Stimulated activated CD8-positive, alpha-beta memory T cell treated with anti-CD3 and anti-CD28 coated beads, Interleukin-4, amount 100 ng/mL, for 4 hours (primary cell): ENCODE measurements around the gene PTPMT1.
"Not testable (repeated sequence)": the region's sequence is repeated elsewhere in the genome, so short reads cannot be mapped to it uniquely, and the experiment has no call there.

Experiments
- DNase-seq, 2 donors: peaks; one replicate each; pipeline ENCODE4 v3.0.0-alpha.2; 2020; ENCODE audit warnings: low read depth in 2 of 2, low spot score in 1 of 2

Gene PTPMT1, protein sequence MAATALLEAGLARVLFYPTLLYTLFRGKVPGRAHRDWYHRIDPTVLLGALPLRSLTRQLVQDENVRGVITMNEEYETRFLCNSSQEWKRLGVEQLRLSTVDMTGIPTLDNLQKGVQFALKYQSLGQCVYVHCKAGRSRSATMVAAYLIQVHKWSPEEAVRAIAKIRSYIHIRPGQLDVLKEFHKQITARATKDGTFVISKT

DNA sequence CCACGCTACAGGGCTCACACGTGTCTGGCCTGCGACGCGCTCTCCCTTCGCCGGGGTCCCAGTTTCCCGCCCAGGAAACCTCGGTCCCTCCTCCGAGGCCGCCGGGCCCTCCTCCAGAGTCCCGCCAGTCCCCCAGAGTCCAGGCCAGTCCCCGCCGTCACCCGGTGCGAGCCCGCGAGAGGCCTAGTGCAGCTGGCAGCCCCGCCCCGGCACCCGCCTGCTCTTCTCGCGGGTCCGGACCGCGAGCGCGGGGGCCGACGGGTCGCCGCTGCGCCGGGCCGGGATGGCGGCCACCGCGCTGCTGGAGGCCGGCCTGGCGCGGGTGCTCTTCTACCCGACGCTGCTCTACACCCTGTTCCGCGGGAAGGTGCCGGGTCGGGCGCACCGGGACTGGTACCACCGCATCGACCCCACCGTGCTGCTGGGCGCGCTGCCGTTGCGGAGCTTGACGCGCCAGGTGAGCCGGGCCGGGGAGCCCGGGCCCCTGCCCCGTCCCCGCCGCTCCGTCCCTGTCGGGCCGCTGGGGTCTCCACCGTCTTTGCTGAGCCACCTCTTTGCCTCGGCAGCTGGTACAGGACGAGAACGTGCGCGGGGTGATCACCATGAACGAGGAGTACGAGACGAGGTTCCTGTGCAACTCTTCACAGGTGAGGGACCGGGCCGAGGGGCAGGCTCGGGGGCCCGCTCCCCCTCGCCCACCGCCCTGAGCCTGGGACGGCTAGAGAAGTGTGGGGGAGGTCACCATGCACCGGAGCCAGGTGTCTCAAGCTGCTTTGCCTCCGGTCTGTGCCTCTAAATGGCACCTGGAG is at the start of gene PTPMT1:
TSS of gene PTPMT1 (plus strand) at position 260 of the 809 bp plus-strand sequence. CDS start at position 284, 24 bp downstream.
- DNase-seq: peak; percentile 18 to 30

DNA sequence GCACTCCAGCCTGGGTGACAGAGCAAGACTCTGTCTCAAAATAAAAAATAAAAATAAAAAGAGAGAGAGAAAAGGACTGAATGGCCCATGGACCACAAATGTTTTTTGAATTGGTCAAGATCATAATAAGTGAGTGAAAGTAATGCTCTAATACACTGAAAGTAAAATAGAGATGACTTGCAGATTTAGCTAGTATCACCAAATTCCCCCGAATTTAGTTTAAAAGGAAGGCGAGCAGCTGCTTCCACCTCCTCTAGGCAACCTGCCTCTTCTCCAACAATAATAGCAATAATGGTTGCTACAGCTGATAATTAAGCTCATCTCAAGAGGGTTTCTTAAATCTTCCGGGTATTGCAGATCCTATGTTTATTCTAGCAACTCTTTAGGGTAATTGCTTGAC is 49.2 kb upstream of the PTPMT1 start:
- no peak for DNase-seq

DNA sequence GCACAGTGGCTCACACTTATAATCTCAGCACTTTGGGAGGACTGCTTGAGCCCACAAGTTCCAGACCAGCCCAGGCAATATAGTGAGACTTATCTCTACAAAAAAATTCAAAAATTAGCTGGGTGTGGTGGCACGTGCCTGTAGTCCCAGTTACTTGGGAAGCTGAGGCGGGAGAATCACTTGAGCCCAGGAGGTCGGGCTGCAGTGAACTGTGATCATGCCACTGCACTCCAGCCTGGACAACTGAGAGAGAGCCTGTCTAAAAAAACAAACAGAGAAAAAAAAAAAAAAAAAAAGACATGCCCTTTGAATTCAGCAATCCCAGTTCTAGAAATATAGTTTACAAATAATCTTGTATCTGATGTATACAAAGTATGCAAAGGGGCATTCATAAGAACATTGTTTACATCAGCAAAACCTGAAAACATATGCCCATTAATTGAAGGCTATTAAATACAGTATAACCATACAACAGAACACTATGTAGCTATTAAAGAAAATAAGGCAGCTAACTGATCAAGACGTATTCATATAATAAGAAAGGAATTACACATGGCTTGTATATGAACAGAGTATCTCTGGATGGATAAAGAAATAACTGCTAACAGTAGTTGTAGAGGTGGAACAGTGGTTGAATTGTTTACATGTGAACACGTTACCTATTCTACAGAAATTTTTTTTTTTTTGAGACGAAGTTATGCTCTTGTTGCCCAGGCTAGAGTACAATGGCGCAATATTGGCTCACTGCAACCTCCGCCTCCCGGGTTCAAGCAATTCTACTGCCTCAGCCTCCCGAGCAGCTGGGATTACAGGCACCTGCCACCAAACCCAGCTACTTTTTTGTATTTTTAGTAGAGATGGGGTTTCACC is 48.2 kb upstream of the PTPMT1 start:
- DNase-seq: no peak

DNA sequence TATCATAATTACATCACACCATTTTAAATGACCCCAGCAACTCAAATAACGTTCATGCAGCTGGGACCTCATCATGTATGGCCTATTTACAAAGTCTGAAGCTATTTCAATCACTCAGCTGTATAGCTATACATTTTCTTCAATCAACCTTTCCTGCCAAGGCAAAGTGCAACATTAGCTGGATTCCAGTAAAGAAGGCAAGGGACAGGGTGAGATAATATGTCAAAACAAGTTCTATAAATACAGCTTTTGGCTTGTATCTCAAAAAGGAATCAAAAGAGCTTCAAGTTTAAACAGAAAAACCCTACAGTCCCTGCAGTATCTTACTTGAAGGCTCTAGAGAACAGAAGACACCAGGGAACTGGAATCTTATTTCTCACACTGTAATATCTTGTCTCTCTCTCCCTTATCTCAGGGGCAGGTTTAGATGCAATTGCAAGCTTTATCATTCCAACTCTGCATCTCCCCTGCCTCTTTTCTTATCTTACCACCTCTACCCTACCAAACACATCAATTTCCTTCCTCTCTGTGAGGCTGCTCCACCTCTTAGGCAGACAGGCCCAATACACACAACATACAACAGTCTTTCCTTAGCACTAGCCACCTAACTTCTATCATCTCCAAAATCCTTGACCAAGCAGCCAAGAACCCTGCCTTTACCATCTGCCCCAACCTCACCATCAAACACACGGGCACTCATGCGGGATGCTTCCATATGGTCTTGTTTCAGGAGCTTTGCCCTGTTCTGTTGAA is 47.0 kb upstream of the PTPMT1 start:
- DNase-seq: no peak

DNA sequence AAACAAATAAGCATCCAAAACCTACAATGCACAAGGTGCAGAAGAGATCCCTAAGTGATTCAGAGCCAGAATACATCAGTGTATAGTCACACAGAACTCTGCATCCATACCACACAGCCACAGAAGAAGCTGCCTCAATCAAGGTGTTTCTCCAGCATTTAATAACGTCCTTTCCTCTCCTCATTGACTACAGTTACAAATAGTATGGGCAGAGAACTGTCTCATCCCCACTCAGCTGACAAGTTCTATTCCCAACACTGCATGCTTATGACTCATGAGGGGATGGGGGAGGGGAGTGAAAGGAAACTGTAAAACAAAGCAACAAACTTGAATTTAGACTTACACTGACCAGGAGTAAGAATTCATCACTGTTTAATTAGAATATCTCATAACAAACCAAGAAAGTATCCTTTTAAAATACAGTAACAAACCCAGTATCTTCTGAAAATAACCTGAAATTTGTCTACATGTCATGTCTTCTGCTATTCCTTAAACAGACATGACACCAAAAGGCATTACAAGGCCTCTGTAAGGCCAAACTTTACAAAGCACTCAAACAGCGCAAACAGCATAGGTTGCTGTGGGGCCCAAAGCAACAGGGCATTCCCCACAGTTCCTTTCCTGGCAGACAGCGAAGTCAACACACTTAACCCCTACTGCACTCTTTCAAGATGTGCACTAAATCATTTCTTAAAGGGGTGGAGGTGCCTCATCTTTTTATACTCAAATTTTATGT is 41.7 kb upstream of the PTPMT1 start:
- DNase-seq: no peak

DNA sequence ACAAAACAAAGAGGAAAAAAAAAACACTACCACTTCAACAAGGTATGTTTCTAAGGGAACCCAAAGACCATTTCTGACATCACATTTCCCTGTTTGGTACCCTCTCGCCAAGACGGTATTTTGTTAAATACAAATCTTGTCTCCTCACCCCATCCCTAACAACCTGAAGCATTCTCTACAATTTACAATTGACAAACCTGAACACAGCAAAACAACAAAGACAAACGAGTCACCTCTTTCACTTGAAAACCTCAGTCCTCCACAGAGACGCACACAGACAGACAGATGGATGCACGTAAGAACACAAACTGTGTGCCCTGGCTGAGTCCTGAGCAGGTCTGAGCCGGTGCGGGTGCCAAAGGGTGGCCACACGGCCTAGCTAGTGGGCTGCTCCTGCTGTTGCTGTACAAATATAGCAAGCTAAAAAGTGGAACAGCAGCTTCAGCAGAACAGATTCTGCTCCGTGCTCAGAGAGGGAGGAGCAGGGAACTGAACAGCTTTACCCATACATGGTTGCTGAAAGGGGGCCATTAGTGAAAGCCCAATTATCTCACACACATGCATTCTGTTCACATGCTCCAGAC is 41.0 kb upstream of the PTPMT1 start:
- no peak for DNase-seq

DNA sequence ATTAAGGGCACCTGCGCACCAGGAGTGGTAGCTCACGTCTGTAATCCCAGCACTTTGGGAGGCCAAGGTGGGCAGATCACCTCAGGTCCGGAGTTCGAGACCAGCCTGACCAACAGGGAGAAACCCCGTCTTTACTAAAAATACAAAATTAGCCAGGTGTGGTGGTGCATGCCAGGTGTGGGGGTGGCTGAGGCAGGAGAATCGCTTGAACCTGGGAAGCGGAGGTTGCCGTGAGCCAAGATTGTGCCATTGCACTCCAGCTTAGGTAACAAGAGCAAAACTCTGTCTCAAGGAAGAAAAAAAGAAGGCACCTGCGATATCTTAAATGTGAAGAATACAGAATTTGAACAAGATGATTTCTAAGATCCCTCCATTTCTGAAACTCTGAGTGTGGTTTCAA is 39.4 kb upstream of the PTPMT1 start:
- DNase-seq: not testable (repeated sequence)

DNA sequence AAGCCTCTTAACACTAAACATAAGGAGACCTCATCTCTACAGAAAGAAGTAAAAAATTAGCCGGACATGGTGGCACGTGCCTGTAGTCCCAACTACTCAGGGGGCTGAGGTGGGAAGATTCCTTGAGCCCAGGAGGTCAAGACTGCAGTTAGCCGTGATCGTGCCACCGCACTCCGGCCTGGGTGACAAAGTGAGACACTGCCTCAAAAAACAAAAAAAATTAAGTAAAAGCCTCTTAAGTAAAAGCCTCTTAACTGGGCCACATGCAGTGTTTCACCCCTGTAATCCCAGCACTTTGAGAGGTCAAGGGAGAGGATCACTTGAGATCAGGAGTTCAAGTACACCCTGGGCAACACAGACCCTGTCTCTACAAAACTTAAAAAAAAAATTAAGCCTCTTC is 38.2 kb upstream of the PTPMT1 start:
- no peak for DNase-seq

DNA sequence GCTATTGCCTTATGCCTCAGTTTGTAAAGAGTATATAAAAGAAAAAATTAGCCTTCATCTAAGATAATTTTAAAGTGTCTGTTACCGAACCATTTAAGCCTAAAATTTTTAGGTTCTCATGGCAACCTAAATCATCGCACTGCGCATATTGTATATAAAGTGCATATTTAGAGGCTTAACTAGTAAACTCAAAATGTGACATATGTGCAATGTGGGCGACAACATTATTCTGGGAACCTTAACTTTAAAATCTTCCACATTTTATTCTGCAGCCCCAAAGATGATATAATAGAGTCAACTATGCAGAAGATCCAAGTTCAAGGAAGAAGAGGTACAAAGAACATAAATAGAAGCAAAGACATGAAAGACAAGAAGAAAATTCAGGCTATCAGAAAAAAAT is 35.4 kb upstream of the PTPMT1 start:
- no peak for DNase-seq

DNA sequence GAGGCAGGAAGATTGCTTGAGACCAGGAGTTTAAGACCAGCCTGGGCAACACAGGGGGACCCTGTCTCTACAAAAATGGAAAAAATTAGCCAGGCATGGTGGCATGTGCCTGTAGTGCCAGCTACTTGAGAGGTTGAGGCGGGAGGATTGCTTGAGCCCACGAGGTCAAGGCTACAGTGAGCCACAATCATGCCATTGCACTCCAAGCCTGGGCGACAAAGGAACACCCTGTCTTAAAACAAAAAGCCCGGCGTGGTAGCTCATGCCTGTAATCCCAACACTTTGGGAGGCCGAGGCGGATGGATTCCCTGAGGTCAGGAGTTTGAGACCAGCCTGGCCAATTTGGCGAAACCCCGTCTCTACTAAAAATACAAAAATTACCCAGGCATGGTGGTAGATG is 34.7 kb upstream of the PTPMT1 start:
- DNase-seq: not testable (repeated sequence)

DNA sequence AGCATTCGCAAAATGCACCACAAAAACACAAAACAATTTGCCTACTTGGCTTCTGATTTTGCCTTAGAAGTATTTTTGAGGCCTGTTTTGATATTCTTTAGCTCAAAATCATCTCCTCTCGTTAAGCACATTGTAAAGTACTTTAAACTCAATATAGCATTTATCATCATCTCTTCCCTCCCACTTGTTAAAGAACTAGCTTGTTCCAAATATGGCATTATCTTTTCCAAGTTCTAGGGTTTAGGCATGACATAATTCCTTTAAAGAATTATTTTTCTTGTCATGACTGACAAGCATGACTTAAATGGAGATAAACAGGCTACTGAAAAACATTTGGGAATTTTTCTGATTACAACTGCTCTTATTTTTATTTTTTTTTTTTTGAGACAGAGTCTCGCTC is 33.7 kb upstream of the PTPMT1 start:
- no peak for DNase-seq

DNA sequence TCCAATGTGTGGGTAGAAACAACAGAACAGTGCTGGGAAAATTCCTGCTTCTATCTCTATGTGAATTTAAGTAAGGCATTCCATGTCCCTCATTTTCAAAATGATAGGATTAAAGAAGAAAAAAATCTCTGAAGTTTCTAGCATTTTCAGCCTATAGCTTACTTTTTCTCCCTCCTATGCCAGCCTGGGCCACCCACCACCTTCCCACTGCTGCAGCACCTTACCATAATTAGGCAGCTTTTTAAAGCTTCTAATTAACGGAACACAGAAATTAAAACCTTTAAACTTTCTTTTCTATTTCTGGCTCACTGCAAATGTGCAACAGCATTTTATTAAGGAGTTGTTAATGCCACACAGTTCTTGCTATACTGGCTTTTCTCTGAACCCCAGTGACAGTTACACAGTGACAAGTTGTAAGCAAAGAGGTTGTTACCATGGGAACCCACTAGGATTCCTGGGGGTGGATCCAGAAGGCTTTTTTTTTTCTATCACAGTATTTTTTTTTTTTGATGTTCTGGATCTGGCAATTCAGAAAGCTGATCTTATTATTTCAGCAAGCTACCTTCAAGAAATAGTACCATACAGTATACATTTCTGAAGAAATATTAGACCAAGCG is 32.7 kb upstream of the PTPMT1 start:
- DNase-seq: no peak

DNA sequence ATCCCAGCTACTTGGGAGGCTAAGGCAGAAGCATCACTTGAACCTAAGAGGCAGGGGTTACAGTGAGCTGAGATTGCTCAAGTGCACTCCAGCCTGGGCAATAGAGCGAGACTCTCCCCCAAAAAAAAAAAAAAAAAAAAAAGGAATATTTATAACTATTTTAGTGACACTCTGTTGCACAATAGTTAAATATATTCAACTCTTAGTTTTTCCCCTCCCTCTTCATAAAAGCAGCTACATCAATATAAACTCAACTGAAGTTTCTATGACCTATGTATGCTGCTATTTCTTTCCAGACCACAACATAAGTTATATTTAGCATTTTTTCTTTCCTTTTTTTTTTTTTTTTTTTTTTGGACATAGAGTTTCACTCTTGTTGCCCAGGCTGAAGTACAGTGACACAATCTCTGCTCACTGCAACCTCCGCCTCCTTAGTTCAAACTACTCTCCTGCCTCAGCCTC is 31.7 kb upstream of the PTPMT1 start:
- no peak for DNase-seq

DNA sequence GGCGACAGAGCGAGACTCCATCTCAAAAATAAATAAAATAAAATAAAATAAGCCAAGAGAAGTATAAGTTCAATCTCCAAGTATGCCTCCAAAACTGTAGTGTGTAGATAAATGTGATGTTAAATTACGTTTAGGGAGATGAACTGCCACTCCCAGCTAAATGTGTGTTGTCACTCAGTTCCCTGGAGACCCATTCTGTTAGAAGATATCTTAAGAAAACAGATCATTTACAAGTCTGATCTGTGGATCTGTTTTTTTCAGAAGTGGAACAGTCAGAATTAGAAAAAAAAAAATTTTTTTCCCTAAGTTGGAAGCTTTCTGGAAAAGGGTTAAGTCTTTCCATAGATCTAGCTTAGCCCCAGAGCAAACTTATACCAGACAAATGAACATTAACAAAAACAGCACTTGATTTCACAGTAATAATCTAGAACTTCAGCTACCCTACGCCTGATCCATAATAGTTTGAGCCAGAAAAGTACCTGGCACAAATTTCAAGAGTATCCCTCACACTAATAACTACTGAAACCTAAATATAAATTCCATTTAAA is 30.6 kb upstream of the PTPMT1 start:
- DNase-seq: no peak

DNA sequence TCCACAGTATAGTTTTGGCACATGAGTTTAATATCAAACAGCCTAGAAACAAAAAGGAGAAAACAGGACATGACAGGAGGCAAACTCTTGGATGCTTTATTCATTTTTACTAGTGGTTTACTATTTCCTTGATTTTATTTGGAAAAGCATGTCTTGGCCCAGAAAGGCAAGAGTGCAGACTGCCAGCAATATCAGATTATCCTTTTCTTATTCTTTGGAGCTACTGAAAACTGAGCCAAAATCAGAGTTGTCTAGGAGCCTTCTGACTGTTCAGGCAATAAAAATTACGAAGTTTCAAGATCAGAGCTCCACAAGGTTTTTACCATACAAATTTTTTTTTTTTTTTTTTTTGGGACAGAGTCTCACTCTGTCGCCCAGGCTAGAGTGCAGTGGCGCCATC is 28.5 kb upstream of the PTPMT1 start:
- DNase-seq: no peak

DNA sequence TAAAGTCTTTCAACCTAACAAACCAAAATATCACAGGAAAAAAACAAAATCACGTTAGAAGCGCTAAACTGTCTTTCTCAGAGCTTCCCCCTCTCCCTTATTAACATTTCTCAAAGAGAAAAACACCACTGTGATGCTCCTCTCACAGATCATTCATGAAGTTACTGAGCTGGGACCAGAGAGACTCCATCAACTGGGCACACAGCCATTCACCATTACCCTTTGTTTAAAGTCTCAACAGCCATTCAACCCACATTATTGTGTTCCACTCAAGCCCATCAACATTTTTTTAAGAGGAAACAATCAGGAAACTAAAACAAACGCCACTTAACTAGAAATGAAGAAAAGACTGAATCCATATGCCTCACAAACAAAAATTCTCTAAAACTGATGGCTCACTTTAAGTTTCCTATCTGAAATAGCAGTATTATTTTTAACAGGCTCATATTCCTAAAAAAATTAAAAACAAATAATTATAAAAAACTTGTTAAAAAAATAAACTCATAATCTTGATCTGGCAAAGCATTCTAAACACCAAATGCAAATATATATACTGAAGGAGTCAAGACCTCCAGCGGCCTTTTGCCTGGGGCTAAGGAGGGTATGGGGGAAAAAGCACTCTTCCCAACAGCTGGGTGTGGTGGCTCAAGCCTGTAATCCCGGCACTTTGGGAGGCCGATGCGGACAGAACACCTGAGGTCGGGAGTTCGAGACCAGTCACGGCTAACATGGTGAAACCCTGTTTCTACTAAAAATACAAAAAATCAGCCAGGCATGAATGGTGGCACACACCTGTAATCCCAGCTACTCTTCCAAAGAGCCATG is 26.4 kb upstream of the PTPMT1 start:
- DNase-seq: no peak

DNA sequence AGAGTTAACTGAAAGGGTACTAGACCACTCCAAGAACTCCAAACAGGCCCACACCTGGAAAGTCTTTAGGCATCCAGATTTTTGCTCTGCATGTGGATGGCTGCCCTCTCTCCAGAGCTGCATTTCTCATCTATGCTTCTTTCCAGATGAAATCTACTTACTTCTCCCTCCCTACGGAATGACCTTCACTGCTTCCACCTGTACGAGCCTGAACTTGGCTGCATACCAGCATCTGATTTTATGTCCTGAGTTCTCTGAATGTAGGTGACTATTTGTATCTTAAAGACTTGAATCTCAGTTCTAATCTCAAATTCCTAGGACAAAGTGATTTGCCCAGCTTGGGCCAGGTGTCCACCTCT is 25.7 kb upstream of the PTPMT1 start:
- no peak for DNase-seq

DNA sequence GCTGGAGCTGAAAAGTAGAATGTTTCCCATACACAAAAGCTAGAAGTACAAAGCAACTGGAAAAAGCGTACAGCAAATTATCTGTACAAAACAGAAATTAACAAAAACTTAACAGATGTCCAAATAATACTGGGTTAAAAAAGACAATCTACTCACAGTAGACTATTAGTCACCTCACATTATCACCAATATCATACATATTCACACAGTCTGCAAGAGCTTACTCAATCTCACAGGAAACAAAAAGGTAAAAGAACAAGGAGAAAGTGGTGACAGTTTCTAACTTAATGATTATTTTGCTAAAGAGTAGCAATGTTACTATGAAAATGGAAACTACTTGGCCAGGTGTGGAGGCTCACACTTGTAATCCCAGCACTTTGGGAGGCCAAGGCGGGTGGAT is 24.3 kb upstream of the PTPMT1 start:
- DNase-seq: no peak

DNA sequence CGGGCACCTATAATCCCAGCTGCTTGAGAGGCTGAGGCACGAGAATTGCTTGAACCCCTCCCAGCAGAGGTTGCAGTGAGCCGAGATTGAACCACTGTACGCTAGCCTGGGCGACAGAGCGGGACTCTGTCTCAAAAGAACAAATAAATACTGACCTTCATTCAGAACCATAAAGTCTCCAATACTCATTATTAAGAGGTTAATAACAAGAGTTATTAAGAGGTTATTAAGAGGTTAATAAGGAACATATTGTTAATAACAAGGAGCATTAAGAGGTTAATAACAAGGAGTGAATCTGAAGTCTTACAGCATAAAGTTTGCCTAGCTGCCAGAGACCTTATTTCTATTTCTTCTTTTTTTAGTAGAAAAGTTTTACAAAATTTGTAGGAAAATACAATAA is 20.1 kb upstream of the PTPMT1 start:
- no peak for DNase-seq
